Suprapubic skin (tissue), 4 donors: ENCODE results near the gene SPOCK1. TPM values are rescaled to one million over a fixed set of nuclear protein-coding genes. Genes with fewer than 3 reads are reported as not detected.

Experiments
- DNase-seq, 2 donors: peaks; one replicate each; pipeline ENCODE4 v3.0.0-alpha.2; 2019; ENCODE audit warnings: low spot score in 2 of 2
- H3K27ac ChIP-seq: fragments of 200-600 bp; sonication (generic); one replicate; pipeline ENCODE4 v1.5.1; 2019
- H3K27me3 ChIP-seq: fragments of 200-600 bp; sonication (generic); one replicate; pipeline ENCODE4 v1.5.1; 2019
- H3K36me3 ChIP-seq: fragments of 200-600 bp; sonication (generic); one replicate; pipeline ENCODE4 v1.5.1; 2019
- H3K4me1 ChIP-seq: fragments of 200-600 bp; sonication (generic); one replicate; pipeline ENCODE4 v1.5.1; 2019
- H3K4me3 ChIP-seq: fragments of 200-600 bp; sonication (generic); one replicate; pipeline ENCODE4 v1.5.1; 2019; ENCODE audit warnings: mild to moderate bottlenecking
- H3K9me3 ChIP-seq: fragments of 200-600 bp; sonication (generic); one replicate; pipeline ENCODE4 v1.5.1; 2019
- EP300 ChIP-seq: sonication (generic); formaldehyde crosslinking; IDR thresholded peaks from one replicate; pipeline ENCODE4 v1.6.1; 2017; ENCODE audit warnings: antibody characterized with exemption
- POLR2A ChIP-seq, 2 donors: fragments of 450-650 bp; IDR thresholded peaks; one replicate each; pipeline ENCODE4 v1.6.1; 2017; ENCODE audit warnings: antibody characterized with exemption in 2 of 2, mild to moderate bottlenecking in 2 of 2, moderate library complexity in 2 of 2
- POLR2AphosphoS5 ChIP-seq, 3 donors: sonication (generic); formaldehyde crosslinking; IDR thresholded peaks; one replicate each; pipeline ENCODE4 v1.6.1; 2017; ENCODE audit warnings: antibody characterized with exemption in 3 of 3
- WGBS: methylation state at CpG from one replicate; pipeline ENCODE4 v1.1.5; 2018; 5-methylcytosine and 5-hydroxymethylcytosine counted together
- total RNA-seq, 4 donors: library from RNA; depleted of rRNA; stranded (reverse); fragments of >200 nt; gene quantifications; one replicate each; pipeline ENCODE4 v1.1.0, GENCODE V29; 2016
- TF ChIP-seq, protein P1 (sequence below), 2 donors: fragments of 200-600 bp in 1 of 2; fragments of 450-650 bp in 1 of 2; sonication (generic) in 1 of 2; IDR thresholded peaks; one replicate each; pipeline ENCODE4 v1.5.1; 2016 to 2019; ENCODE audit warnings: antibody characterized with exemption in 2 of 2, mild to moderate bottlenecking in 1 of 2, moderate library complexity in 1 of 2

Gene SPOCK1
- total RNA-seq, 4 donors from 2014 or later: 3.9 to 11.6 (median 5.4) TPM

DNA sequence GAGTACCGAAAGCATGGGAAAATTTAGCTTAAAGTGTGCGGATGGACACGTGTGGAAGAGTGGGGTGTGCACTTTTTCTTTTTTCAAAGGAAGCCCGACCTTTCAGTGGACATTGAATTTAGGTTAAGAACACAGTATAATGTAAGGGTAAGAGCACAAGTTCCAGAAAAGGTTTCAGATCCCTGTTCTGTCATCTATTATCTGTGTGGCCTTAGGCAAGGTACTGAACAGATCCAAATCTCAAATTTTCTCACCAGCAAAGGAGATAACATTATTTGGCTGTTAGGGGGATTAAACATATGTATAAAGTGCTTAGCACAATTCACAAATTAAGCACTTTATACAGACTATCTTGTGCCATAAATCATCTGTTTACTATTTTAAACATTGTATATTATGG is 441.0 kb downstream of the SPOCK1 start:
- DNase-seq: no peak
- Histone ChIP-seq H3K4me1 (no peaks in the 10 kb centered on the region), H3K9me3 (no peaks in the 10 kb centered on the region), H3K36me3 (no peaks in the 10 kb centered on the region), H3K27me3 (no peaks in the 10 kb centered on the region), H3K27ac (no peak overlapping the region), H3K4me3 (no peak overlapping the region)
- WGBS: 91% methylated on average over 4 of the region's 4 CpGs
- TF ChIP-seq, protein P1, sequence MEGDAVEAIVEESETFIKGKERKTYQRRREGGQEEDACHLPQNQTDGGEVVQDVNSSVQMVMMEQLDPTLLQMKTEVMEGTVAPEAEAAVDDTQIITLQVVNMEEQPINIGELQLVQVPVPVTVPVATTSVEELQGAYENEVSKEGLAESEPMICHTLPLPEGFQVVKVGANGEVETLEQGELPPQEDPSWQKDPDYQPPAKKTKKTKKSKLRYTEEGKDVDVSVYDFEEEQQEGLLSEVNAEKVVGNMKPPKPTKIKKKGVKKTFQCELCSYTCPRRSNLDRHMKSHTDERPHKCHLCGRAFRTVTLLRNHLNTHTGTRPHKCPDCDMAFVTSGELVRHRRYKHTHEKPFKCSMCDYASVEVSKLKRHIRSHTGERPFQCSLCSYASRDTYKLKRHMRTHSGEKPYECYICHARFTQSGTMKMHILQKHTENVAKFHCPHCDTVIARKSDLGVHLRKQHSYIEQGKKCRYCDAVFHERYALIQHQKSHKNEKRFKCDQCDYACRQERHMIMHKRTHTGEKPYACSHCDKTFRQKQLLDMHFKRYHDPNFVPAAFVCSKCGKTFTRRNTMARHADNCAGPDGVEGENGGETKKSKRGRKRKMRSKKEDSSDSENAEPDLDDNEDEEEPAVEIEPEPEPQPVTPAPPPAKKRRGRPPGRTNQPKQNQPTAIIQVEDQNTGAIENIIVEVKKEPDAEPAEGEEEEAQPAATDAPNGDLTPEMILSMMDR (IDR thresholded peaks at IDR 0.05): no peak
- TF ChIP-seq POLR2A (IDR thresholded peaks at IDR 0.05) (no peak), POLR2AphosphoS5 (IDR thresholded peaks at IDR 0.05) (no peak), EP300 (no peak)

DNA sequence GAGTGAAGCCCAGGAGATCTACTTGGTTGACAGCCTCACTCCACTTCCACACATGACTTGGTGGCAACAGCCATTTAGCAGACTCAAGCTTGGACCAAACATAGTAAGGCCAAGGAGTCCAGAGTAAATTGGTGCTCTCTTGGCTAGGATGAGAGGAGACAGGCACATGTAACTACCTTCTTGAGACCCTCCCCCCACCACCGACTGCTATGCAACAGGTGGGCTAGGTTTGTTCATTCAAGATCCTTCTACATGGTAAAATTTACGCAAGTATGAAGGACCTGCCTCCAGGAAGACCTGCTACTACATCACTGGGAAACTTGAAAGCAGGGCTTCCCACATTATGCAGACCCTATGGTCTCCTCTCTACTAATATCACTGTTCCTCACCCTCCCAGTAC is 442.4 kb downstream of the SPOCK1 start:
- Histone ChIP-seq H3K4me3 (no peak overlapping the region), H3K4me1 (no peaks in the 10 kb centered on the region), H3K36me3 (no peaks in the 10 kb centered on the region), H3K9me3 (no peaks in the 10 kb centered on the region), H3K27me3 (no peaks in the 10 kb centered on the region), H3K27ac (no peak overlapping the region)
- no peak for DNase-seq
- WGBS: 94% methylated on average over 1 of the region's 2 CpGs
- TF ChIP-seq POLR2A (IDR thresholded peaks at IDR 0.05) (no peak), POLR2AphosphoS5 (IDR thresholded peaks at IDR 0.05) (no peak), EP300 (no peak)
- TF ChIP-seq, protein P1 (IDR thresholded peaks at IDR 0.05): no peak

DNA sequence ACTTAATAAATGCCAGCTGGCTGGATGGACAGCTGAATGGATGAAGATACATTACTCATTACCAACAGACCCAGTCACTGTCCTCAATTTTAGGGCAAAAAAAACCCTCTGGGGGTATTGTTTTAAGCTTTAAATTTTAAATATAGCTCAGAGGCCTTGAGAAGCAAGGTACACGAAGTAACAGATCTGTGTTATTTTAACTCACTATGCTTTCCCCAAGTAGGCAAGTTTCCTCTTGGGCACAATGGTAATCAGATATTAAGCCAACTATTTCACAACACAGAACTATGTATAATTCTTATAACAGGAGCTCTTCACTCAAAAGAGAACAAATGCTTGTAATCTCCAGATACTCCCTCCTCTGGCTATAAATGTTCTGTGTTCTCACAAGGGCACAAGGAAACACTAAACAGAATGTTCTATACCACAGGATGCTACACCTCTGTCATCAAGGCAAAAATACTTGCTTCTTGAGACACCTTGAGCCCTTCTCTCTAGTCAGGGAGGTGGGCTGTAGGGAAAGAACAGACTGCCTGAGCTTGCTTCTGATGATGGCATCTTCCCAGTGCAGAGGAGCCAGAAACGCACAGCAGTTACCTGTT is 443.8 kb downstream of the SPOCK1 start:
- 40% methylated on average over 2 of the region's 2 CpGs for WGBS
- Histone ChIP-seq H3K9me3 (no peaks in the 10 kb centered on the region), H3K4me1 (no peaks in the 10 kb centered on the region), H3K4me3 (no peak overlapping the region), H3K27ac (no peak overlapping the region), H3K27me3 (no peaks in the 10 kb centered on the region), H3K36me3 (no peaks in the 10 kb centered on the region)
- DNase-seq: no peak
- TF ChIP-seq POLR2AphosphoS5 (IDR thresholded peaks at IDR 0.05) (no peak), EP300 (no peak), POLR2A (IDR thresholded peaks at IDR 0.05) (no peak)
- TF ChIP-seq, protein P1 (IDR thresholded peaks at IDR 0.05): no peak

DNA sequence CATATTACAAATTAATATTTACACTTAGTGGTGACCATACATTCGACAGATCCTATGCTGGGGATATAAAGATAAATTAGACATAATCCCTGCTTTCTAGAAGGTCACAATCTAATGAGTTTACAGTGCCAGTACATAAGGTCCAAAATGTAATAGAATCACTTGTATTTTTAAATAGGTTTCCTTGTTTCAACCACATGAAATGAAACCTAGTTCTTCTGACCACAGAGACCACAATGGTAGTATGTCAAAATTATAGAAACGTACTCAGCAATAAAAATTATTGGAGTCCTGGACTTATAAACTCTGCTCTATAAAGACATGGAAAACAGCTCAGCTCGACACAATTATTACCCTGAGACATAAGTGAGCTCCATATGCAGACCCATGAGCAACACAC is 444.3 kb downstream of the SPOCK1 start:
- Histone ChIP-seq H3K4me3 (no peak overlapping the region), H3K4me1 (no peaks in the 10 kb centered on the region), H3K36me3 (no peaks in the 10 kb centered on the region), H3K9me3 (no peaks in the 10 kb centered on the region), H3K27me3 (no peaks in the 10 kb centered on the region), H3K27ac (no peak overlapping the region)
- DNase-seq: no peak
- no peak for TF ChIP-seq POLR2AphosphoS5 (IDR thresholded peaks at IDR 0.05)
- no peak for TF ChIP-seq EP300
- TF ChIP-seq POLR2A (IDR thresholded peaks at IDR 0.05): no peak
- TF ChIP-seq, protein P1 (IDR thresholded peaks at IDR 0.05): no peak
- 71% methylated on average over 3 of the region's 3 CpGs for WGBS

DNA sequence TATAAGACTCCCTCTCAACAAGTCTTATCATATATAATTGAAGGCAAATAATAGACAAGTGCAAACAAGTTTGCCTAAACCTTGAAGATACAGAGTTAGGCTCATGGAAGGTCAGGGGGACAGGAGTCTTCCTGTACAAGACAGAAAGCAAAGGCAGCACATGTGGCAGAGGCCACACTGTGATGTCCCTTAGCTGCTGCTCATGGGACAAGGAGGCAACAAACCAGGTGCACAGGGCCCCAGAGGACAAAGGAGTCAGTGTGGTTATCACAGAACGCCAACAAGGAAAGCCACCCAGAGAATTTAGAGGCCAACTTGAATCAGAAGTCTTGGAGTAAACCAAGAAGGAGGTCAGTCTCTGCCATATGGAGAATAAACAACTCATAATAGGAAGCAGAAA is 444.8 kb downstream of the SPOCK1 start:
- H3K4me3 ChIP-seq: no peak overlapping the region
- no peaks in the 10 kb centered on the region for H3K27me3 ChIP-seq
- H3K4me1 ChIP-seq: no peaks in the 10 kb centered on the region
- no peak for TF ChIP-seq EP300
- TF ChIP-seq, protein P1 (IDR thresholded peaks at IDR 0.05): no peak
- no peak for TF ChIP-seq POLR2AphosphoS5 (IDR thresholded peaks at IDR 0.05)
- no peak for TF ChIP-seq POLR2A (IDR thresholded peaks at IDR 0.05)
- DNase-seq: no peak
- no peaks in the 10 kb centered on the region for H3K9me3 ChIP-seq
- H3K27ac ChIP-seq: no peak overlapping the region
- H3K36me3 ChIP-seq: no peaks in the 10 kb centered on the region
- WGBS: 74% methylated on average over 1 of the region's 1 CpG
